NCI-H146 (cell line): Measurements from ENCODE around the gene THEMIS.
"Not testable (repeated sequence)": the region's sequence is repeated elsewhere in the genome, so short reads cannot be mapped to it uniquely, and the experiment has no call there.

ENCODE experiments used
- DNase-seq: peaks from one replicate; lab custom pipeline; 2025; lab: John Stamatoyannopoulos, UW

The THEMIS gene

GRCh38 chr6:127917766-127918165 lies 16.9 kb upstream of the THEMIS start:
- DNase-seq: no peak

DNA sequence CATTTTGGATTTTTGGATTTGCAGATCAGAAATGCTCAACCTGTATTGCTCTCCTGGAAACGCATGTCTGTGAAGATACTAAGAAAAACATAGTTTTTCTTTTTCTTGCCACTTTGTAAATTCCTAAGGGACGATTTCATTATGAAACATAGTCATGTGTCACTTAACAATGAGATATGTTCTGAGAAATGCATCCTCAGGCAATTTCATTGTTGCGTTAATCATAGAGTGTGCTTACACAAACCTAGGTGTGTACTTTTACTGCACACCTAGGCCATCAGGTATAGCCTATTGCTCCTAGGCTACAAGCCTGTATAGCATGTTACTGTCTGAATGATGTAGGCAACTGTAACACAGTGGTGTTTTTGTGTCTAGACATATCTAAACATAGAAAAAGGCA lies 13.4 kb upstream of the THEMIS start:
- DNase-seq: no peak

DNA sequence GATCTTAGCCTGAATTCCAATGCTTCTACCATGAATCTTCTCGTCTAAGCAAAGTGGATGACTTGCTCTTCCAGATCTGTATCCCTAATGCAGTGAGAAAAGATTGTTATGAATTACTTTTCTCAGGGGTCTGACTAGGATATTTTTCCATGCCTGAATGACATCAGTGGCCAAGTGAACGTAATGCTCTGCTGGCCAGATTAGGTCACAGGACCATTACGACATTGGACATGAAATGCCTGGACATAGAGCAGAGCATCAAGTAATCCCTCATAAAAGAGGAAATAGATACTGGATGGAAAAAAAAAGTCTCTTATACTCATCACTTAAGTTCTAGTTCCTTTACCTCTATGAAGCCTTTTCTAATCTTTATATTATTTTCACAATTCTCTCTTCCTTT lies 12.1 kb upstream of the THEMIS start:
- no peak for DNase-seq

GRCh38 chr6:127907960-127908640 lies 7.2 kb upstream of the THEMIS start:
- DNase-seq: no peak

GRCh38 chr6:127904160-127904559 lies 3.3 kb upstream of the THEMIS start:
- DNase-seq: no peak

DNA sequence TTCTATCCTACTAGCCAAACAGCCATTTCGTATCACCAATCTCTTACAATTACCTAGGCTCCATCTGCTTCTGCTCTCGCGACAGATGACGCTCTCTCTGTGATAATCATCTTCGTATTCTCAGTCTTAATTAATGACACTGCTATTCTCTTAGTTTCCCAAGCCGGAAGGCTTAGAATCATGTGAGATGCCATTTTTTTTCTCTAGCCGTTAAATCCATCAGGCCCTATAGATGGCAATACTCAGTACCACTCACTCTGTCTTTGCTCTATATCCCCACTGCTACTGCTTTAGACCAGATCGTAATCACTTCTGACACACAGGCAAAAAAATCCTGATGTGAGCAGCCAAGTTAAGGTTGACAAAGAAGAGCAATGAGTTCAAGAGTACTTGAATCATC lies 2.1 kb upstream of the THEMIS start:
- no peak for DNase-seq

- peak; percentile 3 for DNase-seq
These were observed 3.4 kb downstream of the THEMIS start for GRCh38 chr6:127897484-127897883.

DNA sequence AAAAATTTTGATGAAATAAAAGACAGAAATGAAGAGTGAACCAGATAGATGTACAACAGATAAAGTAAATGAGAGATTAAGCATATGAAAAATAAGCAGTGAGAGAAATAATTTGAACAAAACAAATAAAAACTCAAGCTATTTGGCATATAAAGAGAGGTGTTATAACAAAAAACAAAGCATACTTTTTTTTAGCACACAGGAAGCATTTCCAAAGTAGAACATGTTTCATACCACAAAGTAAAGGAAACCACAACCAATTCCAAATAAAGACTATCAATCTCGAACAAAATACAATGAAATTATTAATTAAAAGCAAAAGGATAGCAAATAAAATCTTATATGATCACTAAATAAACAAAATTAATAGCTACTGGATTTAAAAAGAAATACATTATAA lies 6.8 kb downstream of the THEMIS start:
- DNase-seq: no peak

DNA sequence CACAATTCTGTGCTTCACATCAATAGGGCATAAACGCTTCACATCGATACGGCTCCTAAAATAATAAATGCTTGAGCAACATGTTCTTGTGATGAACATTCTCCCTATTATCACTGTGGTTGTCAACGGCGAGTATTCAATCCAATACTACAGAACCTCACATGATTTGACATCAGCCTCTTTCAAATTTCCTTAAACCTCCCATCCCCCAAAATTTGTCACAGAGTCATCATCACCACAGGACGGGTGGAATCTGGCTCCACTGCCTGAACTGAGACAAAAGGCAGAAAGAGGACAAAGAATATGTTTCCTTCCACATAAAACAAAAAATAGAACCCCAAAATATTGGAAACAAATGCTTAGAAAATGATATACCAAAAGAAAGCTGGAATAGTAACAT lies 7.3 kb downstream of the THEMIS start:
- DNase-seq: no peak

DNA sequence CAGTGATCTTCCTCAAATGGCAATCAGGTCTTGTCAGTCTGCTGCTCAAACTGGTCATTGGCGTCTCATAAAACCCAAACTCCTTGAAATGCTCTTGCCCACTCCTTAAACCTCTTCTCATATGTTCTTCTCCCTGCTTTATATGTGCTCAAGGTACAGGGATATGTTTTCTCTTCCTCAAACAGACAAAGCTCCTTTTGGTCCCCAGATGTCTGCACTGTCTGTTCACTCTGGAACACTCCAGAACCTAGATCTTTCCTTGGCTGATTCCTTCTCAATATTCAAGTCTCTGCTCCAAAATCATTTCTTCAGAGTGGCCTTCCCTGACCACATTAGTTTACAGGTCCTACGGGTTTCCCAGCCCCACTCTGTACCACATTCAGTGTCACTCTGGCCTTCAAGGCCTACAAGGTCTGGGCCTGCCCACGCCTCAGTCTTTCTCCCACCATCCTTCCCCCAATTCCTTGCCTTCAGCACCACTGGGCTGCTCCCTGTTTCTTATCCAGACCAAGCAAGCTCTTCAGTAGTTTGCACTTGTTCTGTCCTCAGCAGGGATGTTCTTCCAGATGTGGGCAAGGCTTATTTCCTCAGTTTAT lies 9.0 kb downstream of the THEMIS start:
- no peak for DNase-seq

- no peak for DNase-seq
These were observed 14.3 kb downstream of the THEMIS start for GRCh38 chr6:127886603-127887002.

DNA sequence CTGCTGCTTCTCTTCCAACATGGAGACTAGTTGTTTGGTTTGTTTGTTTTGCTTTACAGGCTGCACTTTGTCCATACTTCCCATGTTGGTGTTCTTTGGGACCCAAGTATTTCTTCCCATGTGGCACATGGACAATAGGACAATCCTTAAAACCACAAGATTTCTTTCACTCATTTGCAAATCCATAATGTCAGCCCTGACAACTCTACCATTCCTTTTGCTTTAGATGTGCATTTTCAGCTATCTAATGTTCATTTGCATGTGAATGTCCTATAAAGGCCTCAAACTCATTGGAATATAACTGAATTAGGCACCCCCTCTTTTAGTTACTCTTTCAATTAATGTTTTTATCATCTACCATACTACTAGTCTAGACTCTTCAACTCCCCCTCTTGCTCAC lies 16.7 kb downstream of the THEMIS start:
- no peak for DNase-seq

DNA sequence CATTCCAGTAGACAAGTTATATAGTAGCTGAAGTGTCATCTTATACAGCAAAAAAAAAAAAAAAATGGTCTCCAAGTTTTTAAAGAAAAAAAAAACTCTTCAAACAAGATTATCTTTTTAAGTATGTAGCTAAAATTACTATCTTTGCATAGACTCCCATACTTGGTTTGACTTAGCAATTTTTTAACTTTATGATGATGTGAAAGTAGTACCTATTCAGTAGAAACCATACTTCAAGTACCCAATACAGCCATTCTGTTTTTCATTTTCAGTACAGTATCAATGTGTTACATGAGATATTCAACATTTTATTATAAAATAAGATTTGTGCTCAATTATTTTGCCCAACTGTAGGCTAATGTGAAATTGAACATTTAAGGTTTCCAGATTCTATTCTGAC lies 18.9 kb downstream of the THEMIS start:
- not testable (repeated sequence) for DNase-seq

DNA sequence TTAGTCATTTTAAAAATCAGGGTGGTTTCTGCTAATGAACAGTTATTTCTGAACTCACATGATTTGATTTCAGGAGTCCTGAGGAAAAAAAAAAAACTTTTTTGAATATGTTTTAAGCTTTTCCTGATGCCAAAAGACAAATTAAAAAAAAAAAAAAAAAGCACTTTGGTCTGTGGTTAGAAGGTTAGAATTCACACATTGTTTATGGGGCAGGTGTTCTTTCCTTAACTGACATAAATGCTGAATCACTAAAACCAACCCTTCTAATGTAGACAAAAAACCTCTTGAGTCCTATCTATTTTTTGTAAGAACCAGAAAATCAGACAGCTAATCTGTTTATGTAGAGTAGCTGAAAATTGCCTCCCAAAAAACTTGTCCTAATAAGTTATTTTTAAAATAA lies 20.4 kb downstream of the THEMIS start:
- DNase-seq: peak; percentile 28

- DNase-seq: peak; percentile 94
These were observed 21.2 kb downstream of the THEMIS start for GRCh38 chr6:127879685-127880084.

DNA sequence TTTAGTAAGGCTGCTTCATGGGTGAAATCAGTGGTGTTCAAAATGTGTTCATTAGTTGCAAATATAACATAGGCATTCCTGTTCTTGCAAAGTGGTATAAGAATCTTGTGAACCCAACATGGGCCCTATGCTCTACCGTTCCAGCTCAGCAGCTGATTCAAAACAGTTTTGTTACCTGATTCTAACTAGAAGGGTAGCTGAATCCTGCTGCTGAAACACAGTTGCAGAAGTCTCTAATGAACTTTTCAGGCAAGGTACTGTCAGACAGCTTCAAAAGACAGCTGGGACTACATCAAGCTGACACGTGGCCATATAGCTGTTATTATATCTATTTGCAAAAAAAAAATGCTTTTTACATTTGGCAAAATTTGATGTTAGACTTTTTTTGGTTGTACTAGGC lies 22.7 kb downstream of the THEMIS start:
- no peak for DNase-seq

- DNase-seq: no peak
These were observed 23.6 kb downstream of the THEMIS start for GRCh38 chr6:127877231-127877630.

DNA sequence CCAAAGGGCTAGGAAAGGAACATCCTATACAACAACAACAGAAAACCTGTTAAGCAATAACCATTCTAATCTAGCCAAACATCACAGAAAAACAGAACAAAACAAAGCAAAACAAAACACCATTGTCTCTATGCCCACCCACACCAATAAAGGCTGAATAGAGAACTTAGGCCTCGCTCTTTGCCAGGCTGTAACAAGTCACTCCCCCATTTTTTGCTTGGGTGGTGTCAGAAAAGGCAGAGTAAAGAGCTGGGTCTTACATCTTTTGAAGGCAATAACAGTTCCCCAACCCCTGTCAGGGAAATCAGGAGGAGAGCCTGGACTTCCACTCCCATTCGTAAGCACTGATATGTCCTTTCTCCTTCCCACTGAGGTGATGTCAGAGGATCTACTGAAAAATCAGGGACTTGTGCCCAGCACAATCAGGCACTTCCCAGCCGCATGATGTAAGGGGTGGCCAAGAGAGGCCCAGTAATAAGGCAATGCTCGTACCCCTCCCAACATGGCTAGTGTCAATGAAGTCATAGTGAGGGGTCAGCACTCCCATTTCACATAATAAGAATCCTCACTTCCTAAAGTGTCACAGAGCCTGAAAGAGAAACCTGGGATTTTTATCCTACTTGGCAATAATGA lies 31.0 kb downstream of the THEMIS start:
- no peak for DNase-seq

- DNase-seq: no peak
These were observed 31.7 kb downstream of the THEMIS start for GRCh38 chr6:127869183-127869582.

DNA sequence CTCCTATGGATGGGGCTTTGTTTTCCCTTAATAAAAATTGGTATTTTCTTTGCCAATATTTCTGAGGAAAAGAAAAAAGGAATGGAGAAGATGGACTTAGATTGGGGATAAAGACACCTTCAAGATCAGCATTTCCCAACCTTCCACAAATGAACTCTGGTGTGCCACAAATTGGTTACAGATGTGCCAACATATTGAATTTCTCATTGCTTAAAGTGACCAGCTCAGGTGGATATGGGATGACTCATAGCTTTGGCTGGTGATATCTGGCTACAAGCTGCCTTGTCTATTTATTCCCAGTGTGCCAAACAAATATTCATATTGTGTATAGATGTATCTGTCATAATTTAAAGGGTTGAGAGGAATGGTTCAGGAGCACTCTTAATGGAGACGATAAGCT lies 32.5 kb downstream of the THEMIS start:
- DNase-seq: no peak

DNA sequence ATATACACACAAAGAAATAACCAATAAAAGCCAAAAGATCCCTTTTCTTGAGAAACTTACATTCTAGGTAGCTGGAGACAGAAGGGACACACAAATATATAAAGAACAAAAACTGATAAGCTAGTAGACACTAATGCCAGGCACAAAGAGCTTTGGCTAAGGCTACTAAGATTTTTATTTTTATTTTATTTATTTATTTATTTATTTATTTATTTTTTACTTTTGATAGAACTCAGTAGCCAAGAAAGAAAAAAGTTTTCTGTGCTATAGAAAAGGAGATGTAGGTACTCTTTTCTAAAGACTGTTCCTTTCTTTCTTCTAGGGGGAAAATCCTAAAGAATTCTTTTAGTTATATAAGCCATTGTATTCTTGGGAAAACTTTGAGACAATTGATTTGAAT lies 34.1 kb downstream of the THEMIS start:
- DNase-seq: no peak

DNA sequence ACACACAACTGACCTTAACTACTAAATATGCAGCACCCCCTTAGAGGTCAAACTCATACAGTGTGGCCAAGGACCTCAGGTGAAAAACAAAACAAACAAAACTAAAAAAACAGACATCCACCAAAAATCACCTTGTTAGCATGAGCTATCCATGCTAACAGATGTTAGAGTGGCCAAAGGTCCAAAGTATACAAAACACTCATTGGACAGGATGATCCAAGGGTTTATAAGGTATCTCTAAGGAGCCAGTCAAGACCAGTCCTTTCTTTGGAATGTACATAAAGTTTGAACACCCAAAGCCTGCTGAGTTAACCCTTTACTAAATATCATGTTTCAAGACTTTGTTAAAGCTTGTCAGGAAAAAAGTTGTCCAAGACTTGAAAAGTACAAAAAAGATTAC lies 35.8 kb downstream of the THEMIS start:
- no peak for DNase-seq

GRCh38 chr6:127864701-127865100 lies 36.2 kb downstream of the THEMIS start:
- no peak for DNase-seq

DNA sequence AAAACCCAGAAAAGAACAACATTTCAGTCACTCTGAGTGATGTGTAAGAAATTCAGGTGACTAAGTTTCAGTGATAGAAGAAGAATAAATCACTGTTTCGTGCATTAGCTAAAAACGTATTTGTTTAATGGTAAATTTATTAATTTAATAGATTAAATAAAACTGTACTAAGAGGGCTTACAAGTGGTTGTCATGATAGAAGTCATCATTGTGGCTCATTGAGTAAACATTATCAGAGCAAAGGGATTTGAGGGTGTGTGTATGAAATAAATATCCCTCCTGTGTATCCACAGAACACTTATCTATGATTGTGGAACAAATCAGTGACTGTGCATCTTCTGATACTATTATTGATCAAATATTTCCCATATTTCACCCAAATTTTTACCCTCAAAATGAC lies 40.1 kb downstream of the THEMIS start:
- no peak for DNase-seq
